Loucy (cell line): ENCODE measurements around the gene ZNF160.

Source experiments
- H2AFZ ChIP-seq: fragments of 200-600 bp; sonication (generic); 2 replicates; pipeline ENCODE4 v1.6.0; 2016; ENCODE audit warnings: antibody characterized with exemption, mild to moderate bottlenecking, low read length, moderate library complexity
- H3F3A ChIP-seq: fragments of 200-600 bp; 2 replicates; pipeline ENCODE4 v1.6.0; 2016; ENCODE audit warnings: antibody characterized with exemption, low read depth, mild to moderate bottlenecking
- H3K27me3 ChIP-seq: fragments of 200-600 bp; sonication (generic); 2 replicates; pipeline ENCODE4 v1.6.1; 2014; ENCODE audit warnings: low read length, mild to moderate bottlenecking; ENCODE audit not compliant: insufficient read depth, poor library complexity, severe bottlenecking
- H3K36me3 ChIP-seq: fragments of 200-600 bp; sonication (generic); 2 replicates; pipeline ENCODE4 v1.6.1; 2016; ENCODE audit warnings: low read length; ENCODE audit not compliant: insufficient read depth
- H3K4me1 ChIP-seq: fragments of 200-600 bp; sonication (generic); 2 replicates; pipeline ENCODE4 v1.5.1; 2014; ENCODE audit warnings: low read length, mild to moderate bottlenecking; ENCODE audit not compliant: insufficient read depth, poor library complexity, severe bottlenecking
- H3K4me2 ChIP-seq: fragments of 200-600 bp; sonication (generic); 2 replicates; pipeline ENCODE4 v1.6.0; 2014; ENCODE audit warnings: antibody characterized with exemption, low read length, low read depth, mild to moderate bottlenecking; ENCODE audit not compliant: poor library complexity, severe bottlenecking
- H3K4me3 ChIP-seq: fragments of 200-600 bp; sonication (generic); 2 replicates; pipeline ENCODE4 v1.5.1; 2014; ENCODE audit warnings: low read length, mild to moderate bottlenecking, mixed read lengths; ENCODE audit not compliant: poor library complexity, severe bottlenecking
- H3K79me2 ChIP-seq: fragments of 200-600 bp; sonication (generic); 2 replicates; pipeline ENCODE4 v1.6.1; 2014; ENCODE audit warnings: low read length; ENCODE audit not compliant: insufficient read depth
- H3K9ac ChIP-seq: fragments of 200-600 bp; sonication (generic); 2 replicates; pipeline ENCODE4 v1.6.0; 2014; ENCODE audit warnings: mild to moderate bottlenecking, low read depth, low read length, moderate library complexity; ENCODE audit not compliant: poor library complexity, severe bottlenecking
- H3K9me2 ChIP-seq: fragments of 200-600 bp; sonication (generic); replicated peaks from 2 replicates; pipeline ENCODE4 v1.6.1; 2016; ENCODE audit warnings: low read depth, low read length, mixed read lengths
- H3K9me3 ChIP-seq: fragments of 200-600 bp; sonication (generic); 2 replicates; pipeline ENCODE4 v1.6.1; 2014; ENCODE audit warnings: mild to moderate bottlenecking, antibody characterized with exemption, low read length, low read depth; ENCODE audit not compliant: insufficient read depth
- H4K20me1 ChIP-seq: fragments of 200-600 bp; sonication (generic); 2 replicates; pipeline ENCODE4 v1.6.0; 2014; ENCODE audit warnings: antibody characterized with exemption, low read length, mild to moderate bottlenecking; ENCODE audit not compliant: insufficient read depth, poor library complexity, severe bottlenecking
- EZH2phosphoT487 ChIP-seq: fragments of 200-600 bp; IDR thresholded peaks from 2 replicates; pipeline ENCODE4 v1.6.1; 2018; ENCODE audit warnings: antibody characterized with exemption, mild to moderate bottlenecking, moderate library complexity, borderline replicate concordance
- TF ChIP-seq, protein P1 (sequence below): fragments of 200-600 bp; sonication (generic); conservative IDR thresholded peaks from 2 replicates; pipeline ENCODE4 v1.5.1; 2014; ENCODE audit warnings: mild to moderate bottlenecking, antibody characterized with exemption, low read length

Gene ZNF160

DNA sequence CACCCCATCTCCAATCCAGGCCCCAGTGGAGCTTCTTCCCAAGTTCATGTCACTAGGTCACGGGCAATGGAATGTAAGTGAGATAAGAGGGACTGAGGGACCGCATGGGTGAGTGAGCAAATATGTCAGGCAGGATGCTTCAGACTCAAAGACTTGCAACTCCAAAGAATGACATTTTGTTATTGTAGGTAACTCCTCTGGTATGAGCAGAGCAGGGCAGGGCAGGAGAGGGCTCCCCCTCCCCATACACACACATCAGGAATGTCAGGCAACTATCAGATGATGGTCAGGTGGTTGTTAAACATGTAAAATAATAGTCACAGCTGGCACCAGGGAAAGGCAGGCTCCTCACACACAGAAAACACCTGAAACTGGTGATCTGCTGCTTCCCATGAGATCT lies 48.1 kb downstream of the ZNF160 start:
- H3K4me2 ChIP-seq, result no peak overlapping the region
- no peaks in the 10 kb centered on the region for H3K9me2 ChIP-seq
- H3F3A ChIP-seq, result no peaks in the 10 kb centered on the region
- no peaks in the 10 kb centered on the region for H3K36me3 ChIP-seq
- no peaks in the 10 kb centered on the region for H3K27me3 ChIP-seq
- no peaks in the 10 kb centered on the region for H3K4me1 ChIP-seq
- TF ChIP-seq, protein P1, sequence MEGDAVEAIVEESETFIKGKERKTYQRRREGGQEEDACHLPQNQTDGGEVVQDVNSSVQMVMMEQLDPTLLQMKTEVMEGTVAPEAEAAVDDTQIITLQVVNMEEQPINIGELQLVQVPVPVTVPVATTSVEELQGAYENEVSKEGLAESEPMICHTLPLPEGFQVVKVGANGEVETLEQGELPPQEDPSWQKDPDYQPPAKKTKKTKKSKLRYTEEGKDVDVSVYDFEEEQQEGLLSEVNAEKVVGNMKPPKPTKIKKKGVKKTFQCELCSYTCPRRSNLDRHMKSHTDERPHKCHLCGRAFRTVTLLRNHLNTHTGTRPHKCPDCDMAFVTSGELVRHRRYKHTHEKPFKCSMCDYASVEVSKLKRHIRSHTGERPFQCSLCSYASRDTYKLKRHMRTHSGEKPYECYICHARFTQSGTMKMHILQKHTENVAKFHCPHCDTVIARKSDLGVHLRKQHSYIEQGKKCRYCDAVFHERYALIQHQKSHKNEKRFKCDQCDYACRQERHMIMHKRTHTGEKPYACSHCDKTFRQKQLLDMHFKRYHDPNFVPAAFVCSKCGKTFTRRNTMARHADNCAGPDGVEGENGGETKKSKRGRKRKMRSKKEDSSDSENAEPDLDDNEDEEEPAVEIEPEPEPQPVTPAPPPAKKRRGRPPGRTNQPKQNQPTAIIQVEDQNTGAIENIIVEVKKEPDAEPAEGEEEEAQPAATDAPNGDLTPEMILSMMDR, result no peak
- no peak for TF ChIP-seq EZH2phosphoT487
- H3K9me3 ChIP-seq, result no peaks in the 10 kb centered on the region
- no peaks in the 10 kb centered on the region for H3K79me2 ChIP-seq
- no peak overlapping the region for H2AFZ ChIP-seq
- no peak overlapping the region for H3K4me3 ChIP-seq
- no peaks in the 10 kb centered on the region for H4K20me1 ChIP-seq
- no peak overlapping the region for H3K9ac ChIP-seq

- no peak overlapping the region for H3K4me3 ChIP-seq
- peaks cover 20% of the 10 kb centered on the region; the same call in 1 of the 2 replicates for H3K9me3 ChIP-seq
- H3K9ac ChIP-seq, result no peak overlapping the region
- H3K9me2 ChIP-seq, result no peaks in the 10 kb centered on the region
- H3K36me3 ChIP-seq, result no peaks in the 10 kb centered on the region
- H3K4me1 ChIP-seq, result no peaks in the 10 kb centered on the region
- TF ChIP-seq, protein P1, result no peak
- no peaks in the 10 kb centered on the region for H3K27me3 ChIP-seq
- no peaks in the 10 kb centered on the region for H3K79me2 ChIP-seq
- H3K4me2 ChIP-seq, result no peak overlapping the region
- no peaks in the 10 kb centered on the region for H3F3A ChIP-seq
- H4K20me1 ChIP-seq, result no peaks in the 10 kb centered on the region
- H2AFZ ChIP-seq, result no peak overlapping the region
Observed at GRCh38 chr19:53047379-53047778, 55.8 kb downstream of the ZNF160 start.

DNA sequence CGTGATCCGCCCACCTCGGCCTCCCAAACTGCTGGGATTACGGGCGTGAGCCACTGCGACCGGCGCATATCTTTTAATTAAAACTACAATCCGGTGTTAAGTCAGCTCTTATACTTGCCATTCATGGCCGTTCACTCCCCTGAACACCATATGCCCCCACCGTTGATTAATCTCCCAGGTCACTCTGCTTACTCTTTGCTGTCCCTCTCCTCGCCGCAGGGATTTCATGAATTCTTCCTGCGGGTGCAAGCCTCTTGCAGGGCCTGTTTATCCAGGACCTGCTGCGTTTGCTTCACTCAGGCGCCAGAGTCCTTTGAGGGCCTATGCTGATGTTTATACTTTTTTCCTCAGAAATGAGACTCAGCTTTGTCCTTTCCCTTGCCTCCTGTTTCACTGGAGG lies 57.7 kb downstream of the ZNF160 start:
- Histone ChIP-seq H3K9me3 (peaks cover 21% of the 10 kb centered on the region; the same call in 1 of the 2 replicates), H3K27me3 (no peaks in the 10 kb centered on the region), H3K9ac (no peak overlapping the region), H3K4me2 (no peak overlapping the region), H3F3A (no peaks in the 10 kb centered on the region), H4K20me1 (no peaks in the 10 kb centered on the region), H2AFZ (no peak overlapping the region), H3K9me2 (no peaks in the 10 kb centered on the region), H3K36me3 (no peaks in the 10 kb centered on the region), H3K4me1 (no peaks in the 10 kb centered on the region), H3K4me3 (no peak overlapping the region), H3K79me2 (no peaks in the 10 kb centered on the region)
- TF ChIP-seq, protein P1, result no peak
- TF ChIP-seq EZH2phosphoT487, result no peak
